HS-5 (cell line): ENCODE measurements around the gene HACD2.

Experiments used
- DNase-seq: peaks from one replicate; pipeline ENCODE4 v3.0.0-alpha.2; 2012; ENCODE audit warnings: low read depth

The HACD2 gene

DNA sequence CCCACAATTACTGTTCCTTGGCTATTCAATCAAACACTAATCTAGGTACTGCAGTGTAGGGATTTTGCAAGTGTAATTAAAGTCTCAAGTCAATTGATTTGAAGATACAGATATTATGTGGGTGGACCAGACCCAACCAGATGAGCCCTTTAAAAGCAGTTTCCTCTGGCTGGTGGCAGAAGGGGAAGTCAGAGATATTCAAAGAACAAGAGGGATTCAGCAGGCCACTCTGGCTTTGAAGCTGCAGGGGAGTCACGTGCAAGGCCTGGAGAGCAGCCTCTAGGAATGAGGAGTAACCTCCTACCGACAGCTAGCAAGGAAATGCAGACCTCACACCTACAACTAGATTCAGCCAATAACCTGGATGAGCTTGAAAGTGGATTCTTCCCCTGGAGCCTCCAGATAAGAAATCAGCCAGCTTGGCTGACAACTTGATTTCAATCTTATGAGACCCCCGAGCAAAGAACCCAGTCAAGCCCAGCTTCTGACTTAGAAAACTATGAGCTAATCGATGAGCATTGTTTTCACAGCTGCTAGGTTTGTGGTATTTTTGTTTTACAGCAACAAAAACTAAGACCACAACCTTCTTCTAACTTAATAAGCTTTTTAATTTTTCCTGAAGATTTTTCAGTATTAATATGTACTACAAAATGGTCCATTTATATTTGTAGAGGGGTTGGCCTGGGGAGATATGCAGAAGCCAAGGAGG lies 13.4 kb downstream of the HACD2 start:
- no peak for DNase-seq

DNA sequence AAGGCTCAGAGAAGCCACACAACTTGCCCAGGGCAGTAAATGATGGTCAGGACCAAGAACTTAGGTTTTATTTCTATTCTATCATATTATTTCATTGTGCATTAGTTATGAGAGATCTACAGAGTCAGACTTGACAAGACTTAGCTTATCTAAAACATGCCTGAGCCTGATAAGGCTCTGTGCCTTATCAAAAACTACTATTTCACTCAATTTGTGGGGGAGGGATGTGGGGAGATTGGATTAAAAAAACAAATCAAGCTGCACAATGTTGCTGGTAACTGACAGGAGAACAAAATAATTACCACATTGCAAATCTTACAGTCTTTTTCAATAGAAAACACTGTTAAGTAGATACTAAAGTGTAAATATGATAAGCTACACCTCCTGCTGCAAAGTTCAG lies 16.0 kb downstream of the HACD2 start:
- no peak for DNase-seq

DNA sequence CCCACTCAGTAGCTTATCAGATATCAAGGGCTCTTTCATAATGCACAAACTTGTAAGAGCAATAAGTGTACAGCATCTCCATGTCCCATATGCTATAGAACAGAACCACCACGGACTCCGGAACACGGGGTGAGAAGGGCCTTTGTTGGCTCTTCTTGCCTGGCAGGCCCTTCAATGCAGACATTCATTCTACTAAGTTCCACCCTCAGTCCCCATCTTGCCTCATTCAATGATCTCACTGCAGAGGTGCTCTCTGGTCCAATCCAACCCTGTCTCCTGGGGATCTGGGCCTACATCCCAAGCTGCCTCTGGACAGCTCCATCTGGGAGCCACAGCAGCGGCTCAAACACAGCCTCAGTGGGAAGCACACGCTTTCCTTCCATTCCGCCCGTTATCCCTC lies 16.8 kb downstream of the HACD2 start:
- DNase-seq: no peak

DNA sequence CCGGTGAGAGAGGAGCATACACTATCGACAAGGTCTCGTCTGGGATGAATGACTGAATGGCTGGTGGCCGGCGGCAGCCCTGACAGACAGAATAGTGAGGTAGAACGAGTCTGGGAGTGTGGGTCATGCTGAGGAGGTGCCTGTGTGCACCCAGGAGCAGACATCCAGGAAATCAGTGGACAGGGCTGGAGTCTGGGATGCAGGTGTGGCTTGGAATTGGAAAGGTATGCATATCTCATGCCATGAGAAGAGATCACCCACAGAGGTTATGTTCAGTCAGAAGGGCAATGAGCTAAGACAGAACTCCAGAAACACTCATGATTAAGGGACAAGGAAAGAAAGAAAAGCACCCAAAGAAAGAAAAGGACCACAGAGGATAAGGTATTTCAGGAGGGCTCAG lies 20.8 kb downstream of the HACD2 start:
- no peak for DNase-seq

DNA sequence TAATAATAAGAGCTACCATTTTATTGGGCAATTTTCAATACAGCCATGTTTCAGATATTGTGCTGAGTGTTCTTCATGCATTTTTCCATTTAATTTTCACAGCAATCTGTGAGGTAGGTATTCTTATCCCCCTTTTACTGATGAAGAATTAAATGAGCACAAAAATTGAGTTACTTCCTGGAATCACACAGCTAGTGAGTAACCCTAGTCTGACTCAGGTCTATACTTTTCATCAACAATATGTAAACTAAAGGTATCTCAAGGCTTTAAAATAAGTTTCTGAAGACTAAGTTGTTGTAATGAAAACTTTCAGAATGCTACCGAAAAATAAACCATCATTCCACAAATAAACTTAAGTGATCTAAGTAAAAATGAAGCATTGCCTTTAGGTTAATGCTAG lies 22.3 kb downstream of the HACD2 start:
- no peak for DNase-seq

DNA sequence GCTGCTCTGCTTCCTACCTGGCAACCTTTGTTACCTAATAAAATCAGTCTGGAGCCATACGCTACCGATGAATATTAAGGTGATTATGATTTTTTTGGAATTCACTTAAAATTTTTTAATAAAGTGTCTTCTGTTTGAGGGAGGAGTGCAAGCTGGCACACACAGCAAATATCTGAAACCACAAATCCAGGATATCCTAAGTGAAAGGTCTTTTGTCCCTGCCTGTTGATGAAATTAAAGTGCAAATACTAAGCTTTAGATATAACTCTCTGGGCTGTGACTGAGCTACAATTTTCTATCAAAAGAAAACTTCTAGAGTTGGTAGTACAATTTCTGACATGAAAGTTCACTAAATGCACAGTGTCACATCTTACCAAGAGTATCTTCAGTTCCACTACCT lies 23.7 kb downstream of the HACD2 start:
- DNase-seq: no peak

DNA sequence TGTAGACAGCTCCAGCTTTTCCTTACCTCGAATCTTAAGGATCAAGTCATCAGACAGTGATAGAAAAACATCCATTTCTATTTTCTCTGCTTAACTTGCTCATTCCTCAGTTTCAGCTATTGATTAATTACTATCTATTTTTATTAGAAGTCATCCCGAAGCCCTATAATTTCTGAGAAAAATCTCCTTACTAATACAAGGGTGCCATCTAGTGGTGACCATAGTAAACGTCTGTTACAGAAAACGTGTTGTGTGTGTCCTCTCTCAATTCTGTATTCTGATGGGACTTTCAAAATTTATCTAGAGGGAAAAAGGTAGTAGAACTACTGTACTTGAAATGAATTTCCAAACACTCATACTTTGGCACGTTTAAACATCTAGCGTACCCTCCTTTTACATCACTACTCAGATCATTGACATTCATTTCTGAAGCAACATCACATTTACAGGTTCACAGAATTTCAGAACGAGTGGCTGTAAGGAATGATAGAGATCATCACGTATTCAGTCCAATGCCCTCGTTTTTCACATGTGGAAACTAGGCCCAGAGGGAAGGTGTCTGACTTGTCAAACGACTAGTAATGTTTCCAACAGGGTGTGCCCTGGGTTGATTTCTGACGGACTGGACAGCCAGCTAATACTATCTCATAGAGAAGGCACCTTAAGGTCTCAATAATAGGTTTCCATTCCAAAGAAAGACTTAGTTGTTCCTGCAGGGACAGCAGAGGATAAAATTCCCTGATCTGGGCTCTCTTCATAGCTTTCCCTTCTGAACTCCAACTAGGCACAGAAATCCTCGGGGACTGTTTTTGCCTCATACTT lies 25.6 kb downstream of the HACD2 start:
- no peak for DNase-seq

DNA sequence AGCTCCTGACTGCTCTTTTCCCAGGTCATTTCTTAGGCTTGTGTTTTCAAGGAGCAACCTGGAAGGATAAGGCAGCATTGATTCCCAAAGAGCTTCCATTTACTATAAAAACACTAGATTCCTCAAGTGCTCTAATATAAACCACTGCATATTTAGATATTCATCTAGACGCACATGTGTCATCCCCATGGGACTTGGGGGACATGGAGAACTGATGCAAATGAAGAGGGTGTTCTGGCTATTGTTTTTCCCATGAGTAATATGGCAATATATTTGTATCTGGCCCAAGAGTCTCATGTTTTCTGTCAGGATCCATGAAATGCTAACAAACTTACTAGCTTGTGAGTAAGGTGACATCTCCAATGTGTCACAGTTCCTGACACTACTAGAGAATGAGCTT lies 31.3 kb downstream of the HACD2 start:
- no peak for DNase-seq

DNA sequence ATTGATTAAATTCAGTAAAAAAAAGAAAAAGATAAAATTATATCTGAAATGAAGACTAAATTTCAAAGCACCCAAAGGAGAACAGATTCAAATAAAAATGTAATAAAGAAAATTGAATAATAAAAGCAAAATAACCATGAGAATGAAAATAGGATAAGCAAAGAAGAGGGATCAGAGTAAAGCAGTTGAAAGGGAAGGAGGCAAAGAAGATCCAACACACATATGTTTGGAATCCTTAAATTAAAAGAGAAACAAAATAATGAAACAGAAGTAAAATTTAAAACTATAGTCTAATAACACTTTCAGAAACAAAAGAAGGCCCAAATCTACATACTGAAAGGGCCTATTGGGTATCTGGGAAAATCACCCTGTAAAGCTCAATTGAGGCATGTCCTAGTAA lies 32.1 kb downstream of the HACD2 start:
- no peak for DNase-seq

DNA sequence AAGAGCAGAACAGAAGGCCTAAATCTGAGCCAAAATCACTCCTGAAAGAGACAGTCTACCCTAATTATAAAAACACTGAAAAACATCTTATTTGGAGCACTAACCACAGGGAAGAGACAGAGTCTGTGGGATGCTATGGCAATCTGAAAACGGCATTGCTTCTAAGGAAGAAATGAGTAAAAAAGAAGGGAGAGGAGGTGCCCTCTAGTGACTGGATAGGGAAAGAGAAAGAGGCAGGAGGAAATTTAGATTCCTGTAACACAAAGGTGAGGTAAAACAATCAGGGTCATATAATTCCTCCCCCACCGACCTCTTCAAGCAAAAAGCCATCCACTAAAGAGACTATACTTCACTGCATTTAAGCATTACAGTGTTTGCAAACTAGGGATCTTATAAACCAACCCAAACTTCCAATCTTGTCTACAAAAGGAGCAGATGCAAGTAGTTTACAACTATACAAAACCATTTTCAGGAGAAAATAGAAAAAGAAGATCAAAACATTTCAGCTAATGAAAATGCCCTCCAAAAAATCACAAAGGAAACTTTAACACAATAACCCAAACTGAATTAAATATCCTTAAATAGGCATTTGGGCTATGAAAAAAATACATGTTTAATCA lies 32.6 kb downstream of the HACD2 start:
- no peak for DNase-seq

DNA sequence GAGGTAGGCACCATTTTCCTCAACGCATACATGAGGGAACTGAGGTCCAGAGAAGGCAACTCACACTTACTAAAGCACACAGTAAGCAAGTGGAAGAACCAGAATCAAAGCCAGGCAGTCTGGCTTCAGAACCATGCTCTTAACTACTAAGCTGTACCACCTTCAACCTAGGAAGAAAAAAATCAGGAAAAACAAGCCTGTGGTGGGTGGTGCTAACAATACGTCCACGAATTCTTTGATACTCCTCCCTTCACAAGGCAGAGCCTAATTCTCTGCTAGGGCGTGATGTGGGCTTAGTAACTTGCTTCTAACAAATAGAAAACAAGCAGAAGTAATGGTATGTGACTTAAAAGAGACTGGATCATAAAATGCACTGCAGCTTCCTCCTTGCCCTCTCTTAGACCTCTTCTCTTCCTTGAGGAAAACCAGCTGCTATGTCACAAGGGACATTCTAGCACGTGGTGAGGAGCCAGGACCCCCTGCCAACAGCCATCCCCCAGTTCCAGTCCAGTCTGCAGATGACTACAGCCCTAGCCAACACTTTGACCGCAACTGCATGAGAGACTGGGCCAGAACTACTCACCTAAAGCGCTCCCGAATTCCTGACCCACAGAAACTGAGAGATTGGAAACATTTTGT lies 36.9 kb downstream of the HACD2 start:
- DNase-seq: no peak

DNA sequence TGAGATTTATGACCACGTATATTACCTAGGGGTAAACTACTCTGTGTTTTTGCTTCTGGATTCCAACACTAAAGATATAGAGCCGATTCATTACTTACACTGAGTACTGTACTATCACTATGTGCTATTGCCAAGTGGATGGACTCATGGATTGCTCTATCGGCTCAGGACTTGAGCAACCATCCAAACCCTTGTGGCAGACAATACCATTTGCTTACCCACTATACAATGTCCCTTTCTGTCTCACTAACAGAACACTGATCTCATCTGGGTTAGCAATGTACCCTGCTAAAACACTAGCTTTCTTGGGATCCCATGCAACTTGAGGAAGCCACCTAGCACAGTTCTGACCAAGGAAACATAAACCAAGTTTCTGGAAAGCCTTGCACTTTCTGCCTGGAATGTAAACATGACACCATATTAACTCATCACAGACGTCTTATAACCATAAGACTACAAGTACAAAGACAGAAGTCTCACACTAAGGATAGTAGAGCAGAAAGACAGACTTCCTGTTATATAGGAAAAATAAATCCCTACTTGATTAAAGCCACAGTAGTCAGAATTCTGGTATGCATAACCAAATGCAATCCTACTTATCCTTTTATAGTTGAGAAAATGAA lies 38.6 kb downstream of the HACD2 start:
- no peak for DNase-seq

DNA sequence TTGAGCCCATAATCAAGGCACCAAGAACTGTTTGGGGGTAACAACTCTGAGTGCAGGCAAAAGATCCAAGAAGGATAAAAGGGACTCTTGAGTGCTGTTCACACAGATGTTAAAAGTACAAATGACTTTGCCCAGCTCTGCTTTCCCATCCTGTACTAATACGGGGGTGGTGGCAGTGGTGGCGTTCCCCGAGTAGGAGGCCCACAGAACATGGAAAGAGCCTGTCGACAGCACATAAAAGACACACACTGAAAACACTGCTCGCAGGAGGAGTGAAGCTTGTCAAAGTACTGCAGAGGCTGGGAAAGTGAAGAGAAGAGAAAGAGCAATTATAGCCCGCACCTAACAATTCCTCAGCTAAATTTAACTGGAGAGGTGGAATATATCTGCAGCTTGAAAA lies 40.9 kb downstream of the HACD2 start:
- no peak for DNase-seq

DNA sequence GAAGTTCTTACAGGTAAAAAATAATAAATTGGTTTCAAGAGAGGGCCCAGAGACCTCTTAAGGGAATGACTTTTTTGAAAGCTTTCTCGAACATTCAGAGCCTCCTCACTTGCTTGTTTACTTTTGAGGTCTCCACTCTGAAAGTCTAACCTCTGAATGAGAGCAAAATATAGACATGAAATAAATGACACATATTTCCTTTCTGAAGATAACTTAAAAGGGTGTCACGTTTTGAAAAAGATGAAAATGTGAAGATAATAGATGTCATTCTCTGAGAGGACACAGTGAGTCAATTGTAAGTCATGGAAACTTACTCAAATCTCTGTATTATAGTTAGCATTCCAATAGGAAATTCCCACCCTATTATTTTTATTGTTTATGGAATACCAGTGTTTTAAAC lies 44.6 kb downstream of the HACD2 start:
- DNase-seq: no peak

DNA sequence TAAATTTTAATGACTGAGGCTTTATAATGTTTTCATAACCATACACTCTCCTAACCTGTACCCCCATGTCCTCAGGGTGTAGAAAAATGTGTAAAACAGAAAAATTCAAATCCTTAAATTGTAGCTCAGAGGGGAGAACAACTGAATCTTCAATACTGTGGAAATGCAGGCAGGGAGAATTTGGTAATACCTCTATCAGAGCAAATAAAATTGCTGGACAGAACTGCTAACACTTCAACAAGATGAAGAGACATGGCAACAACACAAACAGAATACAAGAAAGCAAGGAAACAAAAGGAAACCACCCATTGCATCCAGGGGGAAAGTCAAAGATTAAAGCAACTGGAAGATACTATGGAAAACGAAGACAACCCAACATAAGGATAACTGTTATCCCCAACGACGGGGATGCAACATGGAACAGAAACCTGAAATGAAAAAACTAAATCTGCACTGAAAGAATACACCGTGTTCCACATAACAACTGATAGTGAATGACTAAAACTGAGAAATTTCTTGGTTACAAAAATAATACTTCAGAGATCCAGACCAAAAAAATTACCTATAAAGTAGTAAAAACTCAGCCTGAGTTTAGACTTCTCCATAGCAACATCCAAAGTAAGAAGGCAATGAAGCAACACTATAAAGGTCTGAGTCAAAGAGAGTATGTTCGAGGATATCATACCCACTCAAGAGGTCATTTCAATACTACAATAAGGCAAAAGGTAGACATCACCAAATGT lies 48.5 kb downstream of the HACD2 start:
- DNase-seq: no peak

DNA sequence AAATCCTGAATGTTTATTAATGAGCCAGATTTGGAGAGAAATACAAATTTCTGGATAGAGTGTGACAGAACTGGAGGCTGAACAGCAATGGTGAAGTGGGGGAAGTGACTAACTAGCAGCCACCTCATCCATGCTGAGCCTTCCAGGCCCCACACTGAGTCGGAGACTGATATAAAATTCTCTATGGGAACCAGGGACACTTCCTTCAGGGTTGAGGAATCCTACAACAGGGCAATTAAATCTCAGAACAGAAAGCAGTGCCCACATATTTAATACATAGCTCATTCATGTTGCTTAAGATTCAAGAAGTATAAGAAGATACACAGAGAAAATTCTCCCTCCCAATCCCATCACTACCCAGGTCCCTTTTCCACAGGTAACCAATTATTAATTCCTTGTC lies 49.3 kb downstream of the HACD2 start:
- peak; percentile 49 for DNase-seq

DNA sequence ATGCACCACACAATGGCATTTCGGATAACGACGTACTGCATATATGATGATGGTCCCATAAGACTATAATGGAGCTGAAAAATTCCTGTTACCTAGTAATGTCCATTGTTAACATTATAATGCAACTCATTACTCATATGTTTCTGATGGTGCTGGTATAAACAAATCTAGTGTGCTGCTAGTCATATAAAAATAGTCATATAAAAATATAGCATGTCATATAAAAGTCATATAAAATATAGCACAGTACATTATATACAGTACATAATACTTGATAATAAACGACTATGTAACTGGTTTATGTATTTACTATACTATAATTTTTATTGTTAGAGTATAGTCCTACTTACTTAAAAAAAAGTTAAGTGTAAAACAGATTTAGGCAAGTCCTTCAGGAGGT lies 50.6 kb downstream of the HACD2 start:
- no peak for DNase-seq

DNA sequence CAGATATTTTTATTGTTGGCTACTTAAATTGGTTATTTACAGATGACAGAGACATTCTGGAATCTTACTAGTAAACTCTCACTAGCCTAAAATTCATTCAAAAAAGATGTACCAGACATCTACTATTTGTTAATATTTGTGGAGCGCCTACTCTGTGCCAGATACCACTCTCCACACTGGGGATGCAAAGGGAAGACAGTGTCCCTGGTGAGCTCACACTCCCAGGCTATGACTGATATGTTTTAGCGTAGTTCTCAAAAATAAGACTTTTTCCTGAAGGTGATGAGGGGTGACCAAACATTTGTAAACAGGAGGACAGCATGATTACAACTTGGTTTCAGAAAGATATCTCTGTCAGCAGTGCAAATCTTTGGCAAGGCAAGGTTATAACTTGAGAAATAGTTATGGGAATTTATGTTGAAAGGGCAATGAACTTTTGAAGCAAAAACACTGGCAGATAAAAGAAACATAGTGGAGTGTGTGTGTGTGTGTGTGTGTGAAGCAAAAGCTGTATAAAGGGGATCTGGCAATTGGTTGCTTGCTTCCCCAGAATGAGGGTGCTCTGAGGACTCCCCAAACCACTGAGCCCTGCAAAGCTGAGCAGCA lies 51.2 kb downstream of the HACD2 start:
- DNase-seq: no peak

DNA sequence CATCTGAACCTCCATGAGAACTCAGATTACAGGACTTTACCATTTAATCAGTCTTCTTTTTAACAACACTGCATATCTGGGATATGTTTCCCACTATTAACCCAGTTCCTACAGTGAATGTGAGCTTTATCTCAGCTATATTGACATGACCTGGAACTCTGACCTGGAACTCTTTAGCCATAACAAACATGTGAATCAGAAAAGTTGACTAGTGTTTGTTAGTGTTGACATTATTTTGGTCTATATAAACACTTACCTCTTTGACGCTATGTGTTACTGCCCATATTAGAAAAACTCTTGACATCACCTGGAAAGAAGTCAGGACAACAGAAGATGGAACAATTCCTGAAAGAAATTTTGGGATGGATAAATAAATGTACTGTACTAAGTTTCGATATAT lies 56.7 kb downstream of the HACD2 start:
- no peak for DNase-seq

DNA sequence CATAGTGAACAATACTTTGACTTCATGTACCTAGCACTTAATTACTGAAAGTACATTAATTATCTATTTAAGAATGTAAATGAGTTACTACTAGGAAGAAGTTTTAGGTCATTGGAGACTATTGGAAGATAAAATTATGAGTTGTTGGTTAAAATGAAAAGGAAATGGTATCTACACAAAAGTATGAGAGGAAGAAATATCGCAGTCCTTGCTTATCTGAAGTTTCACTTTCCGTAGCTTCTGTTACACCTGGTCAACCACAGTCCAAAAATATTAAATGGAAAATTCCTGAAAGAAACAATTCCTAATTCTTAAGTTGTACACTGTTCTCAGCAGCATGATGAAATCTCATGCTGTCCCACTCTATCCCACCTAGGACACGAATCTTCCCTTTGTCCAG lies 57.8 kb downstream of the HACD2 start:
- no peak for DNase-seq

DNA sequence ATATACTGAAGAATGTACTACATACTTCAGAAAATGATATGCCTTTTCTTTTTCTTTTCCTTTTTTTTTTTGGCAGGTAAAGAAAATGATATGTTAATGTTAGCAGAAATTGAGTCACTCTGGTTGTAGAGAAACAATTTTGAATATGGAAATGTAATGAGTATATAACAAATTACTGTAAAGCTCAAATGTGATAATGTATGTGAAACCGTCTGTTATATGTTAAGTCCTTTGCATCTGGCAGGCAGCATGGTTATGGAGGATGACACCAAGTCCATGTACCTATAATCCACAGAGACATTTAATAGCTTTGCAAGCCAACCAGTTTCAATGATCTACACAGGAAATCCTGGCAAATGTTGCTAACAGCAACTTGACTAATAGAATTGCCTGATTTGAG lies 58.4 kb downstream of the HACD2 start:
- no peak for DNase-seq
